ENCODE results near the gene PPP3R1. TPM values are rescaled to one million over a fixed set of nuclear protein-coding genes. Genes with fewer than 3 reads are reported as not detected.

Gene PPP3R1, protein sequence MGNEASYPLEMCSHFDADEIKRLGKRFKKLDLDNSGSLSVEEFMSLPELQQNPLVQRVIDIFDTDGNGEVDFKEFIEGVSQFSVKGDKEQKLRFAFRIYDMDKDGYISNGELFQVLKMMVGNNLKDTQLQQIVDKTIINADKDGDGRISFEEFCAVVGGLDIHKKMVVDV
- 10 to 100 TPM; 72.7 to 73.7 TPM for total RNA-seq

DNA sequence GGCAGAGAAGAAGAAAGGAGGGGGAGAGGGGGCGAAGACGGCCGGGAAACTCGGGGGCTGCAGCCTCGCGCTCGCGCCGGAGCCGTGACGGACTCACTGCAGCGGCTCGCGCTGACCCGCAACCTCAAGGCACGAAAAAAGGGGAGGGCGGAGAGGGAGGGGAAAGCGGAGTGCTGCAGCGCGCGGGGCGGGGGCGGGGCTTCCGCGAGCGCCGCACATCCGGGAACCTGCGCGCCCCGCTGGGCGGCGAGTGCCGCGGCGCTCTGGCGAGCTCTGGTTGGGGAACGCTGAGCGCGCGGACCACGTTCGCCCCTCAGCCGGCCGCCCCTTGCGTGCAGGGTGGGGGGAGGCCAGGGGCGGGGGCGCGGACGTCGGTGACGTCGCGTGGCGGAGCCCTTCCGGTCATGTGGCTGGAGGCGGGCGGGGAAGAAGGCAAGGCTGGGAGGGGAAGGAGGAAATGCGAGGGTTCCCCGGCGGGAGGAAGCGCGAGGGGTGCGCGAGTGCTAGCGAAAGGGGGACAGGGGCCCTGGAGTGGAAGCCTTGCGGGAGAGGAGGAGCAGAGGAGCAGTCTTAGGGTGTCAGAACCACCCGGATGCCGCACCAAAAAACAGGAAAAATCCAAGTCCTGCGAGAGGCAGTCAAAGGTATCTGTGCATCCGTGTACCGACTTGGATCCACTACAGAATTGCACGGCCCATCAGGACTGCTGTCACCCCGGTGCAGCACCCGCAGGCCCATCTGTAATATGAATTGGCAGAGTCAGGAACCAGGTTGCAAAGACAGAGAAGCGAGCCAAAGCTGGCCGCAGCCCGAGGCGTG, at the start of gene PPP3R1:
Gene PPP3R1, minus strand, starts transcription at position 133 of the 819 bp plus-strand sequence. CDS start 405 bp downstream, outside the sequence.
- intact Hi-C loops (cut with micrococcal nuclease), result loop anchor here (5.0 kb wide), 1 partner anchor 95 kb away; the partner anchor contains the start of gene PNO1
- Mint-ChIP-seq H3K27me3 (no peaks in the 10 kb centered on the region), H3K9me3 (no peaks in the 10 kb centered on the region), H3K36me3 (ENCODE audit: low read depth) (peaks cover 16% of the 10 kb centered on the region), H3K4me3 (peak within 1 kb of the TSS; percentile 87), H3K4me1 (ENCODE audit: low read depth) (peaks cover 35% of the 10 kb centered on the region), H3K27ac (peak within 1 kb of the TSS; percentile 98)
- POLR2A ChIA-PET, result interaction anchor here (1.0 to 1.5 kb wide), 3 partner anchors 14 to 94 kb away, joined by 3 read pairs; partner anchors contain the start of gene PNO1
- TF ChIP-seq, protein P1, sequence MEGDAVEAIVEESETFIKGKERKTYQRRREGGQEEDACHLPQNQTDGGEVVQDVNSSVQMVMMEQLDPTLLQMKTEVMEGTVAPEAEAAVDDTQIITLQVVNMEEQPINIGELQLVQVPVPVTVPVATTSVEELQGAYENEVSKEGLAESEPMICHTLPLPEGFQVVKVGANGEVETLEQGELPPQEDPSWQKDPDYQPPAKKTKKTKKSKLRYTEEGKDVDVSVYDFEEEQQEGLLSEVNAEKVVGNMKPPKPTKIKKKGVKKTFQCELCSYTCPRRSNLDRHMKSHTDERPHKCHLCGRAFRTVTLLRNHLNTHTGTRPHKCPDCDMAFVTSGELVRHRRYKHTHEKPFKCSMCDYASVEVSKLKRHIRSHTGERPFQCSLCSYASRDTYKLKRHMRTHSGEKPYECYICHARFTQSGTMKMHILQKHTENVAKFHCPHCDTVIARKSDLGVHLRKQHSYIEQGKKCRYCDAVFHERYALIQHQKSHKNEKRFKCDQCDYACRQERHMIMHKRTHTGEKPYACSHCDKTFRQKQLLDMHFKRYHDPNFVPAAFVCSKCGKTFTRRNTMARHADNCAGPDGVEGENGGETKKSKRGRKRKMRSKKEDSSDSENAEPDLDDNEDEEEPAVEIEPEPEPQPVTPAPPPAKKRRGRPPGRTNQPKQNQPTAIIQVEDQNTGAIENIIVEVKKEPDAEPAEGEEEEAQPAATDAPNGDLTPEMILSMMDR (IDR thresholded peaks at IDR 0.05), result no peak
- CTCF ChIA-PET, result interaction anchor here (0.8 to 3.0 kb wide), 8 partner anchors 30 to 189 kb away, joined by 3 to 9 read pairs (median 3); no protein-coding TSS in a partner anchor
- ATAC-seq, result peak; percentile 88
- DNase-seq, result peak; percentile 95

DNA sequence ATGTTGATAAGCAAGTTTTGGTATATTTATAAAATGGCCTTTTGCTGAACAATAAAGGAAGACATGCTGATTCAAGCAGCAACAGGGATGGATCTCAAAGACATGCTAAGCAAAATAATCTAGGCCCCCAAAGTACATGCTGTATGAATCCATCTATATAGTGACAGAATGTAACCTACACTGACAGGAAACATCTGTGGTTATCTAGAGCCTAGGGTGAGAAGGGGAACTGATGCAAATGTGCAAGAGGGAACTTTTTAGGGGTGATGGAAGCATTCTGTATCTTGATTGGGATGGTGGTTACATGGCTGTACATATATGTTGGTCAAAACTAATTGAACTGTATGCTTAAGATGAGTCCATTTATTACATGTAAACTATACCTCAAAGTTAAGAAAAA, 43.2 kb upstream of the PPP3R1 start:
- TF ChIP-seq, protein P1 (IDR thresholded peaks at IDR 0.05), result no peak
- no peak for DNase-seq
- Mint-ChIP-seq H3K4me3 (no peak overlapping the region), H3K27ac (no peak overlapping the region), H3K27me3 (peaks cover 7% of the 10 kb centered on the region), H3K9me3 (no peaks in the 10 kb centered on the region), H3K36me3 (ENCODE audit: low read depth) (no peaks in the 10 kb centered on the region), H3K4me1 (ENCODE audit: low read depth) (no peaks in the 10 kb centered on the region)
- intact Hi-C loops (cut with micrococcal nuclease), result no loop called here
- no peak for ATAC-seq
- CTCF ChIA-PET, result interaction anchor here (0.7 to 6.7 kb wide), 3 partner anchors 14 to 173 kb away, joined by 3 to 50 read pairs (median 41); no protein-coding TSS in a partner anchor
- POLR2A ChIA-PET, result no interaction called here

DNA sequence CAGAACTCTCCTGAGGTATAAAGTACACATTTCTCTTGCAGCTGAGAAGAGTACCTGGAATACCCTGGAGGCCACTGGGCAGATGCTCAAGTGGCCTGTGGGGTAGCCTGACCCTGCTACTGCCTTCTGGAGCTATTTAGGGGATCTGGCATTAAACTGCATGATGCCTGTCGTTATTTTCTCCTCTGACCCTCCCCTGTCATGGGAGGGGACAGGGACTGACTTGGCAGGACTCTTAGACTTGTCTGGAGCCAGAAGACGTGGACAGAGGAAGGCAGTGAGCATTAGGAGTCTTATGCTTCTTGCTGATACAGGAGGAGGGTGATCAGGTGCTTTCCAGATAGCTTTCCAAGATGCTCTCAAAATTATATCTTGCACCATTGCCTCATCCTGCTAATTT, 42.6 kb upstream of the PPP3R1 start:
- POLR2A ChIA-PET, result no interaction called here
- intact Hi-C loops (cut with micrococcal nuclease), result no loop called here

DNA sequence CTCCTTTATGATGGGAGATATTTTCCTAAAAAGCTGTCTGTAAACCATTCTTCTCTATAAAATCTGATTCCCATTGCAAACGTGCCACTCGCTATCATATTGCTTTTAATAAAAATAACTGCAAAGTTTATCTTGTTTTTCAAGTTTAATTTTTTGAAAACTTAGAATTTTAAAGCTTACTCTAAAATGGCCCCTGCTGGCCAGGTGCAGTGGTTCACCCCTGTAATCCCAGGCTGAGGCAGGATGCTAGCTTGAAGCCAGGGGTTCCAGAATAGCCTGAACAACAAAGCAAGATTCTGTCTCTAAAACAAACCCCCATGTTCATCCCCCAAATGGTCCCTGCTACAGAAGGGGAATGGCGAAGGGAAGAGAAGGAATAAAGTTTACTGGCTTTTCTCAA, 41.9 kb upstream of the PPP3R1 start:
- H3K27ac Mint-ChIP-seq, result no peak overlapping the region
- no peaks in the 10 kb centered on the region for H3K4me1 Mint-ChIP-seq (ENCODE audit: low read depth)
- no peak for DNase-seq

More for the DNA sequence above, 42.6 kb upstream of the PPP3R1 start:
- no peaks in the 10 kb centered on the region for H3K9me3 Mint-ChIP-seq
- DNase-seq (no peak), ATAC-seq (no peak)
- TF ChIP-seq, protein P1 (IDR thresholded peaks at IDR 0.05), result no peak
- H3K36me3 Mint-ChIP-seq (ENCODE audit: low read depth), result no peaks in the 10 kb centered on the region
- H3K27me3 Mint-ChIP-seq, result peaks cover 9% of the 10 kb centered on the region
- H3K4me1 Mint-ChIP-seq (ENCODE audit: low read depth), result no peaks in the 10 kb centered on the region
- CTCF ChIA-PET, result interaction anchor here (0.8 to 6.7 kb wide), 3 partner anchors 9 to 172 kb away, joined by 4 to 50 read pairs (median 41); no protein-coding TSS in a partner anchor
- H3K4me3 Mint-ChIP-seq, result no peak overlapping the region
- no peak overlapping the region for H3K27ac Mint-ChIP-seq

More for the DNA sequence above, 41.9 kb upstream of the PPP3R1 start:
- no peak for ATAC-seq
- Mint-ChIP-seq H3K9me3 (no peaks in the 10 kb centered on the region), H3K4me3 (no peak overlapping the region), H3K36me3 (ENCODE audit: low read depth) (no peaks in the 10 kb centered on the region), H3K27me3 (peaks cover 7% of the 10 kb centered on the region)
- intact Hi-C loops (cut with micrococcal nuclease), result no loop called here
- ChIA-PET POLR2A (no interaction called here), CTCF (interaction anchor here (0.7 to 6.7 kb wide), 6 partner anchors 8 to 172 kb away, joined by 3 to 50 read pairs (median 6); no protein-coding TSS in a partner anchor)
- TF ChIP-seq, protein P1 (IDR thresholded peaks at IDR 0.05), result no peak
